OCI-LY1 (cell line): ENCODE results near the gene ZNF618.

Source experiments
- EZH2 ChIP-seq: fragments of 200-600 bp; sonication (generic), shearing (Covaris generic); IDR thresholded peaks from 2 replicates; pipeline ENCODE4 v1.8.0; 2017; ENCODE audit warnings: borderline replicate concordance, mixed run types, mild to moderate bottlenecking, antibody characterized with exemption, low read length, moderate library complexity, mixed read lengths
- TF ChIP-seq, protein P1 (sequence below): fragments of 200-600 bp; sonication (generic), shearing (Covaris generic); IDR thresholded peaks from 2 replicates; pipeline ENCODE4 v1.5.1; 2017; ENCODE audit warnings: mild to moderate bottlenecking, antibody characterized with exemption, low read length, moderate library complexity, mixed read lengths

- TF ChIP-seq, protein P1, sequence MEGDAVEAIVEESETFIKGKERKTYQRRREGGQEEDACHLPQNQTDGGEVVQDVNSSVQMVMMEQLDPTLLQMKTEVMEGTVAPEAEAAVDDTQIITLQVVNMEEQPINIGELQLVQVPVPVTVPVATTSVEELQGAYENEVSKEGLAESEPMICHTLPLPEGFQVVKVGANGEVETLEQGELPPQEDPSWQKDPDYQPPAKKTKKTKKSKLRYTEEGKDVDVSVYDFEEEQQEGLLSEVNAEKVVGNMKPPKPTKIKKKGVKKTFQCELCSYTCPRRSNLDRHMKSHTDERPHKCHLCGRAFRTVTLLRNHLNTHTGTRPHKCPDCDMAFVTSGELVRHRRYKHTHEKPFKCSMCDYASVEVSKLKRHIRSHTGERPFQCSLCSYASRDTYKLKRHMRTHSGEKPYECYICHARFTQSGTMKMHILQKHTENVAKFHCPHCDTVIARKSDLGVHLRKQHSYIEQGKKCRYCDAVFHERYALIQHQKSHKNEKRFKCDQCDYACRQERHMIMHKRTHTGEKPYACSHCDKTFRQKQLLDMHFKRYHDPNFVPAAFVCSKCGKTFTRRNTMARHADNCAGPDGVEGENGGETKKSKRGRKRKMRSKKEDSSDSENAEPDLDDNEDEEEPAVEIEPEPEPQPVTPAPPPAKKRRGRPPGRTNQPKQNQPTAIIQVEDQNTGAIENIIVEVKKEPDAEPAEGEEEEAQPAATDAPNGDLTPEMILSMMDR = no peak
- TF ChIP-seq EZH2 = no peak
Measured at GRCh38 chr9:114031037-114031630, 155.0 kb downstream of the ZNF618 start.
